ENCODE measurements around the gene ELMO1. TPM values are rescaled to one million over a fixed set of nuclear protein-coding genes. Genes with fewer than 3 reads are reported as not detected.

The ELMO1 gene
- total and polyA plus RNA-seq, 2 of the 13 experiments (the other 11 are each of a cell fraction or from before 2014, with no cell fraction given), result 0.11 to 0.17 TPM

- TF ChIP-seq, protein P1, sequence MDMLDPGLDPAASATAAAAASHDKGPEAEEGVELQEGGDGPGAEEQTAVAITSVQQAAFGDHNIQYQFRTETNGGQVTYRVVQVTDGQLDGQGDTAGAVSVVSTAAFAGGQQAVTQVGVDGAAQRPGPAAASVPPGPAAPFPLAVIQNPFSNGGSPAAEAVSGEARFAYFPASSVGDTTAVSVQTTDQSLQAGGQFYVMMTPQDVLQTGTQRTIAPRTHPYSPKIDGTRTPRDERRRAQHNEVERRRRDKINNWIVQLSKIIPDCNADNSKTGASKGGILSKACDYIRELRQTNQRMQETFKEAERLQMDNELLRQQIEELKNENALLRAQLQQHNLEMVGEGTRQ (IDR thresholded peaks at IDR 0.05; ENCODE audit: low read depth, low read length), result no peak
- TF ChIP-seq, protein P1 (CRISPR knock-in tag; IDR thresholded peaks at IDR 0.05; ENCODE audit: borderline replicate concordance), result no peak
- TF ChIP-seq BRD4 (CRISPR knock-in tag; IDR thresholded peaks at IDR 0.05) (no peak), TCF12 (IDR thresholded peaks at IDR 0.05) (no peak), TCF12 (CRISPR knock-in tag; IDR thresholded peaks at IDR 0.05) (no peak), ZNF891 (CRISPR knock-in tag; IDR thresholded peaks at IDR 0.05) (peak; percentile 44; the same call in 1 of the 2 replicates), NFE2 (CRISPR knock-in tag; IDR thresholded peaks at IDR 0.05) (no peak), TBX3 (IDR thresholded peaks at IDR 0.05; ENCODE audit: borderline replicate concordance) (no peak), SP1 (IDR thresholded peaks at IDR 0.05) (no peak), SP1 (CRISPR knock-in tag; IDR thresholded peaks at IDR 0.05) (no peak), RFX3 (CRISPR knock-in tag; IDR thresholded peaks at IDR 0.05) (peak; percentile 33; the same call in 1 of the 2 replicates), TFDP1 (CRISPR knock-in tag; IDR thresholded peaks at IDR 0.05; ENCODE audit: borderline replicate concordance) (no peak), YEATS2 (CRISPR knock-in tag; IDR thresholded peaks at IDR 0.05; ENCODE audit: borderline replicate concordance) (peak; percentile 72; the same call in 1 of the 2 replicates), SNAPC4 (CRISPR knock-in tag; IDR thresholded peaks at IDR 0.05) (no peak), ZNF841 (CRISPR knock-in tag; IDR thresholded peaks at IDR 0.05; ENCODE audit: borderline replicate concordance) (no peak), FOXO1 (CRISPR knock-in tag; IDR thresholded peaks at IDR 0.05) (0 out of 2 replicates have a peak, but pooled peaks have one; percentile 50), ISL2 (CRISPR knock-in tag; IDR thresholded peaks at IDR 0.05) (peak; percentile 57; the same call in 1 of the 2 replicates), ZBTB2 (CRISPR knock-in tag; IDR thresholded peaks at IDR 0.05; ENCODE audit: low read depth) (no peak), NR2F1 (CRISPR knock-in tag; IDR thresholded peaks at IDR 0.05) (peak in 1 of 2 experiments; percentile 15; a peak in 1 of 4 replicates), KLF12 (CRISPR knock-in tag; IDR thresholded peaks at IDR 0.05; ENCODE audit: borderline replicate concordance) (peak; percentile 61)
- TF ChIP-seq, protein P2, sequence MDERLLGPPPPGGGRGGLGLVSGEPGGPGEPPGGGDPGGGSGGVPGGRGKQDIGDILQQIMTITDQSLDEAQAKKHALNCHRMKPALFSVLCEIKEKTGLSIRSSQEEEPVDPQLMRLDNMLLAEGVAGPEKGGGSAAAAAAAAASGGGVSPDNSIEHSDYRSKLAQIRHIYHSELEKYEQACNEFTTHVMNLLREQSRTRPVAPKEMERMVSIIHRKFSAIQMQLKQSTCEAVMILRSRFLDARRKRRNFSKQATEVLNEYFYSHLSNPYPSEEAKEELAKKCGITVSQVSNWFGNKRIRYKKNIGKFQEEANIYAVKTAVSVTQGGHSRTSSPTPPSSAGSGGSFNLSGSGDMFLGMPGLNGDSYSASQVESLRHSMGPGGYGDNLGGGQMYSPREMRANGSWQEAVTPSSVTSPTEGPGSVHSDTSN (CRISPR knock-in tag; IDR thresholded peaks at IDR 0.05), result no peak
These were observed 396.0 kb downstream of the ELMO1 start (continued) for GRCh38 chr7:37052705-37053104.

Data from HepG2 (cell line).